PC-3 (cell line): Measurements from ENCODE around the gene ENOSF1.

Experiments
- CTCF ChIP-seq: fragments of 300-600 bp; sonication (generic); conservative IDR thresholded peaks from 2 replicates; pipeline ENCODE4 v1.5.1; 2017; ENCODE audit warnings: antibody characterized with exemption, low read depth, mild to moderate bottlenecking, low read length
- EZH2 ChIP-seq: fragments of 300-600 bp; sonication (generic); IDR thresholded peaks from one replicate; pipeline ENCODE4 v1.6.1; 2017; ENCODE audit warnings: antibody characterized with exemption, mild to moderate bottlenecking, low read length; ENCODE audit not compliant: unreplicated experiment
- EZH2phosphoT487 ChIP-seq: fragments of 300-600 bp; sonication (generic); IDR thresholded peaks from 2 replicates; pipeline ENCODE4 v1.6.1; 2018; ENCODE audit warnings: mild to moderate bottlenecking, antibody characterized with exemption, low read length, borderline replicate concordance

DNA sequence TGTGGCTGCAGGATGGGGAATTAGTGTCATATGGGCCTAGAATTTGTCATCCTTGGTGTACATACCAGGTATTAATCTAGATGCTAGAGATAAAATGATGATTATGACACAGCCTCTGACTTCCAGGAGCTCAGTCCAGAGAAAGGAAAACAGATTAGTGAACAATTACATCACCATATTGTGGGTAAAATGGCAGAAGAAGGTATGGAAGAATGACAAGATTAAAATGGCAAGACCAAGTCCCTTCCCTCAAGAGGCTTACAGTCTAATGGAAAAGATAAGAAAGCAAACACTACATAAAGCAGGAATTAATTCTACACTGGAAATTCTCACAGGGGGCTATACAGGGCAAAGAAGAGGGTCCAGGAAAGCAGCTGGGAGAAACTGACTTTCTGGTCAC lies 80.9 kb downstream of the ENOSF1 start:
- TF ChIP-seq EZH2phosphoT487 = no peak
- no peak for TF ChIP-seq CTCF
- TF ChIP-seq EZH2 = no peak
